DMS 273 treated with DMSO at 0.1 percent for 48 hours (cell line): ENCODE data around the gene FECH.
"Not testable (repeated sequence)": the region's sequence is repeated elsewhere in the genome, so short reads cannot be mapped to it uniquely, and the experiment has no call there.

ENCODE experiments used
- DNase-seq: peaks from one replicate; lab custom pipeline; 2025; lab: John Stamatoyannopoulos, UW

Gene FECH

GRCh38 chr18:57533006-57533867 is 53.3 kb downstream of the FECH start:
- DNase-seq = no peak

- DNase-seq = no peak
Observed at GRCh38 chr18:57529151-57529550, 57.4 kb downstream of the FECH start.

- DNase-seq = peak; percentile 22
Observed at GRCh38 chr18:57527556-57528229, 58.8 kb downstream of the FECH start.

GRCh38 chr18:57523171-57523956 is 63.1 kb downstream of the FECH start:
- no peak for DNase-seq

GRCh38 chr18:57522348-57522747 is 64.2 kb downstream of the FECH start:
- DNase-seq = not testable (repeated sequence)

- no peak for DNase-seq
Observed at GRCh38 chr18:57519668-57520424, 66.7 kb downstream of the FECH start.

GRCh38 chr18:57518533-57518932 is 68.0 kb downstream of the FECH start:
- no peak for DNase-seq

- no peak for DNase-seq
Observed at GRCh38 chr18:57516056-57516455, 70.4 kb downstream of the FECH start.

- DNase-seq = no peak
Observed at GRCh38 chr18:57505231-57505630, 81.3 kb downstream of the FECH start.

GRCh38 chr18:57502624-57503023 is 83.9 kb downstream of the FECH start:
- DNase-seq = no peak

GRCh38 chr18:57498682-57499256 is 87.7 kb downstream of the FECH start:
- no peak for DNase-seq
